Activated T-cell treated with anti-CD3 and anti-CD28 coated beads, Interleukin-2, amount 50 U/mL, for 24 hours (primary cell): ENCODE data around the gene KRT73.

ENCODE experiments used
- DNase-seq: peaks from one replicate; pipeline ENCODE4 v3.0.0-alpha.2; 2020
- H3K27ac Mint-ChIP-seq: 2 replicates; pipeline ENCODE4 v1.8.0; 2020; ENCODE audit warnings: mild to moderate bottlenecking, mixed read lengths
- H3K27me3 Mint-ChIP-seq: 2 replicates; pipeline ENCODE4 v1.8.0; 2020; ENCODE audit warnings: mixed read lengths
- H3K36me3 Mint-ChIP-seq: 2 replicates; pipeline ENCODE4 v1.8.0; 2020; ENCODE audit warnings: low read depth, mixed read lengths
- H3K4me1 Mint-ChIP-seq: 2 replicates; pipeline ENCODE4 v1.8.0; 2020; ENCODE audit warnings: low read depth, mixed read lengths
- H3K4me3 Mint-ChIP-seq: 2 replicates; pipeline ENCODE4 v1.8.0; 2020; ENCODE audit warnings: mild to moderate bottlenecking, moderate library complexity, mixed read lengths
- H3K9me3 Mint-ChIP-seq: 2 replicates; pipeline ENCODE4 v1.8.0; 2020; ENCODE audit warnings: mixed read lengths

The KRT73 gene

GRCh38 chr12:52617403-52617785 is 965 bp downstream of the KRT73 start:
- H3K27ac Mint-ChIP-seq, result no peak overlapping the region
- no peaks in the 10 kb centered on the region for H3K9me3 Mint-ChIP-seq
- no peaks in the 10 kb centered on the region for H3K36me3 Mint-ChIP-seq
- no peaks in the 10 kb centered on the region for H3K27me3 Mint-ChIP-seq
- H3K4me1 Mint-ChIP-seq, result peaks cover 65% of the 10 kb centered on the region
- DNase-seq, result no peak
- H3K4me3 Mint-ChIP-seq, result no peak overlapping the region

DNA sequence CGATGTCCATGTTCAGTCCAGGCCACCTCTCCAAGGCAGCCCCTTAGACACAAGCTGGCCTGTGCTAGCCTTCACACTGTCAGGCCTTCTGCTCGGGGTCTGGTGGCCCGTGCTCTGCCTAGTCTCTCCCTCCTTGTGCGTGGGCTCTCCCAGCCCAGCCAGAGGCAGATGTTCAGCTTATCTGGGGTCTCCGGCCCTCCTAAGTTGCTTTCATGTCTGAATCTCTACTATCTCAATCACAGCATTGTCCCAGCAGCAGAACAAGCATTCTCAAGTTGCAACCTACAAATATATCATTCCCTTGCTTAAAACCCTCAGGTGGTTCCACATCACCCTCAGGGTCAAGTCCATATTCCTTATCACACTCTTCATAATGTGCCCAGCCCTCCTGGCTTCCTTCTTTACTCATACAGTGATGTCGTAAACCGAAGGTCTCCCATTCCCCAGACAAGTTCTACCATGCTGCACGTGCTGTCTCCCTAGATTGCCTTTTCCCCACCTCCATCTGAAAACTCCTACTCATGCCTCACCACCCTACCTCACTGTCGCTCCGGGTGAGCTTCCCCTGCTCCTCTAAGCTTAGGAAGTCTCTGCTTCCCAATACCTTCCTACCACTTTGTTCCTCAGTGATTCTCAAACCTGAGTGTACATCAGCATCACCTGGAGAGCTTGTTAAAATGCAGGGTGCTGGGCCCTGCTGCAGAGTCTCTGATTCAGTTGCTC is 1.5 kb downstream of the KRT73 start:
- Mint-ChIP-seq H3K4me3 (no peak overlapping the region), H3K4me1 (peaks cover 71% of the 10 kb centered on the region), H3K27ac (peak overlapping the region; percentile 93), H3K36me3 (no peaks in the 10 kb centered on the region), H3K27me3 (no peaks in the 10 kb centered on the region), H3K9me3 (no peaks in the 10 kb centered on the region)
- no peak for DNase-seq

DNA sequence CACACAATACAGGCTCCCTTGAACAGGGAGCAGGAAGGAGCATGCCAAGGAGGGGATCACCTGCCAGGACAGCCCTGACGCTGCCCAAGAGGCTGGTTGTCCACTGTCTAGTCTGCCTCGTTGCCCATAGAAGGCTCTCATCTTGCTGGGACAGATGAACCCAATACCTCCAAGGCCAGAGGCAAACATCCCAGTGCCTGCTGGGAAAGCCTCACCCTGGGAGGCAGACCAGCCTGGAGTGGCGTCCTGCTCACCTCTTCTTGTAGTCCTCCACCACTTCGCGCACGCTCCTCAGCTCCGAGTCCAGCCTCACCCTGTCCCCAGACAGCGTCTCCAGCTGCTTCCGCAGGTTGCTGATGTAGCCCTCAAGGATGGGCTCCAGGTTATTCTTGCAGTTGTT is 2.4 kb downstream of the KRT73 start:
- H3K9me3 Mint-ChIP-seq, result no peaks in the 10 kb centered on the region
- H3K27me3 Mint-ChIP-seq, result no peaks in the 10 kb centered on the region
- no peak overlapping the region for H3K4me3 Mint-ChIP-seq
- DNase-seq, result no peak
- H3K27ac Mint-ChIP-seq, result peak overlapping the region; percentile 93
- peaks cover 74% of the 10 kb centered on the region for H3K4me1 Mint-ChIP-seq
- H3K36me3 Mint-ChIP-seq, result no peaks in the 10 kb centered on the region

DNA sequence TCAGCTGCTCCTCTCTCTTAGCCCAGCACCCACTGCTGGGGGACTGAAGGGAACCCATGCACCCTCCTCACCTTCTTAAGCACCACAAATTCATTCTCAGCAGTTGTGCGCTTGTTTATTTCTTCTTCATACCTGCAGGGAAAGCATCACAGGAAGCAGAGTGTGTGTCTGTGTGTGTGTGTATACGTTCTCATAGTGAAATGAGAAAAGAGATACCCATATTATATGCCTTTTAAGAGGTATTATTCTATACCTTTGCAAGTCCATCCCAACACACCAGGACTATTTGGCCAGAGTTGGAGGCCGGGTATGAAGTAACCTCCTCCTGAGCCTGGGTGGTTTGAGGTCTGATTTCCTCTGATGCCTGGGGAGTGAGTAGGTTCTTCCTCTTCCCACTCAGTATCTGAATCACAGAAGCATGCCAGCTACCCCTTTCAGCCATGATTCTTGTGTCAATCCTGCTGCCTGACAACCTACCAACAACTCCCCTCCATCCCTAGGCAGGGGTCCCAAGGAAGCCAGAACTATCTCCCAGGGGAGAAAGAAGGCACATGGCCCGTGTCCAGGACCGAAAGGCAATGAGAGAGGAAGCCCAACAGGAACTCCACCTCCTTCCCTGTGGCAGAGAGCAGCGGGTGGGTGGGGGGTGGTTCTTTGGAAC is 3.0 kb downstream of the KRT73 start:
- Mint-ChIP-seq H3K36me3 (no peaks in the 10 kb centered on the region), H3K9me3 (no peaks in the 10 kb centered on the region), H3K4me3 (peak overlapping the region; percentile 42), H3K27ac (peak overlapping the region; percentile 93), H3K27me3 (no peaks in the 10 kb centered on the region), H3K4me1 (peaks cover 75% of the 10 kb centered on the region)
- DNase-seq, result peak; percentile 56

- H3K27me3 Mint-ChIP-seq, result no peaks in the 10 kb centered on the region
- peak overlapping the region; percentile 93 for H3K27ac Mint-ChIP-seq
- H3K4me1 Mint-ChIP-seq, result peaks cover 81% of the 10 kb centered on the region
- H3K4me3 Mint-ChIP-seq, result no peak overlapping the region
- H3K36me3 Mint-ChIP-seq, result no peaks in the 10 kb centered on the region
- H3K9me3 Mint-ChIP-seq, result no peaks in the 10 kb centered on the region
- DNase-seq, result no peak
Measured at GRCh38 chr12:52614381-52615207, 3.8 kb downstream of the KRT73 start.

- H3K4me1 Mint-ChIP-seq, result peaks cover 89% of the 10 kb centered on the region
- H3K4me3 Mint-ChIP-seq, result no peak overlapping the region
- H3K9me3 Mint-ChIP-seq, result no peaks in the 10 kb centered on the region
- no peak overlapping the region for H3K27ac Mint-ChIP-seq
- H3K27me3 Mint-ChIP-seq, result no peaks in the 10 kb centered on the region
- H3K36me3 Mint-ChIP-seq, result no peaks in the 10 kb centered on the region
- DNase-seq, result no peak
Measured at GRCh38 chr12:52613384-52614030, 4.9 kb downstream of the KRT73 start.

DNA sequence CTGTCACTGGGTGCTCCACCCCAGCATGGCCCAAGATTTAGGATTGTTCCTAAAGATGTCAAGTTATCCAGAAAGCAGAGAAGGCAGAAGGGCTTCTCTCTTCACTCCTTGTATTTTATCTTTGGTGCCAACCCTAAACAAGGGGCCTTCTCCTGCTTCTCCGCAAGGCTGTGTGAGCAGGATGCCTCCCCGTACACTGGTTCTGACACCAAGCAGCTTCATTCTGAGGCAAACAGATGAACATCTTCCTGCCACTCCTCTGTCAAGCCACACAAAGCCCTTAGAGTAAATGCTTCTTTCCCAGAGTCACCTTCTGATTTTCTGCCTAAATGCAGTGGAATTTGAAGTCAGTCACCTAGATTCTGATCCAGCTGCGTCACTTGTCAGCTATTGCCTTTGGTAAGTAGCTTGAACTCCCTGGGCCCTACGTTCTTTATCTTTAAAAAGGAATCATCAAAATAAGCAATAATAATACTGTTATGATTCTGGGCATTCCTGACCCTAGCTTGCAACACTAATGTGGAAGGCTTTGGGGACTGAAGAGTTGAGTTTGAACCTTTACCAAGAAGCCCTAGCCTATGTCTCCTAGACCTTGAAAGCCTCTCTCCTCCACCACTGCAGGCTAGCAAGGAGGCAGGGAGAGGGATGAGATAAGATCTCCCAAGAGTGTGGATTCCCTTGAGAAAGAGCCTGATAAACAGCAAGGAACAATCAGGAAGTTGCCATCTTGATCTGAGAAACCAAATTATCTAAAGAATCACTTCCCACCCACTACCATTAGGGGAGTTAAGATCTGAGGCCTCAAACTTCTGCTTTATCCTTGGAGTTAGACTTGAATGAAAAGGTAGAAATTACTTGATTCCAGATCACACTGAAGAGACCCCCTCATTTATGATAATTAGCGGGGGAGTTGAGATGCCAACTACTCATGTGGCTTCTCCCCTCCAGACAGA is 5.7 kb downstream of the KRT73 start:
- H3K27ac Mint-ChIP-seq, result peak overlapping the region; percentile 24
- H3K36me3 Mint-ChIP-seq, result no peaks in the 10 kb centered on the region
- DNase-seq, result no peak
- peaks cover 96% of the 10 kb centered on the region for H3K4me1 Mint-ChIP-seq
- no peaks in the 10 kb centered on the region for H3K9me3 Mint-ChIP-seq
- H3K27me3 Mint-ChIP-seq, result no peaks in the 10 kb centered on the region
- H3K4me3 Mint-ChIP-seq, result no peak overlapping the region

DNA sequence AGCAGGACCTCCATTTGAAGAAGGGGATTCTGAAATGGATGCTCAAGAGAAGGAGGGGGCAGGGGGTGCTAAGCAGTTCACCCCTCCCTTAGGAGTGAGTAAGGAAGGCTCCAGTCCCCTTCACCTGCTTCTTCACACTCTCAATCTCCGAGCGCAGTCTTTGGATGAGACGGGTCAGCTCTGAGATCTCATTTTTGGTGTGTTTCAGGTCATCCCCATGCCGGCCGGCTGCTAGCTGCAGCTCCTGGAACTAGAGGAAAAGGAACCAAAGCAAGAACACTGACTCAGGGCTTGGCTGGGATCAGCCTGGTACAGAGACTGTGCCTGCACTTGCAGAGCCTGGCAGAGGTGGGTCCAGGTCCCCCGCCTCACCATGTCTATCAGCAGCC is 7.3 kb downstream of the KRT73 start:
- Mint-ChIP-seq H3K9me3 (no peaks in the 10 kb centered on the region), H3K27me3 (no peaks in the 10 kb centered on the region), H3K36me3 (no peaks in the 10 kb centered on the region), H3K4me1 (peaks cover 92% of the 10 kb centered on the region), H3K27ac (peak overlapping the region; percentile 16), H3K4me3 (no peak overlapping the region)
- DNase-seq, result no peak

DNA sequence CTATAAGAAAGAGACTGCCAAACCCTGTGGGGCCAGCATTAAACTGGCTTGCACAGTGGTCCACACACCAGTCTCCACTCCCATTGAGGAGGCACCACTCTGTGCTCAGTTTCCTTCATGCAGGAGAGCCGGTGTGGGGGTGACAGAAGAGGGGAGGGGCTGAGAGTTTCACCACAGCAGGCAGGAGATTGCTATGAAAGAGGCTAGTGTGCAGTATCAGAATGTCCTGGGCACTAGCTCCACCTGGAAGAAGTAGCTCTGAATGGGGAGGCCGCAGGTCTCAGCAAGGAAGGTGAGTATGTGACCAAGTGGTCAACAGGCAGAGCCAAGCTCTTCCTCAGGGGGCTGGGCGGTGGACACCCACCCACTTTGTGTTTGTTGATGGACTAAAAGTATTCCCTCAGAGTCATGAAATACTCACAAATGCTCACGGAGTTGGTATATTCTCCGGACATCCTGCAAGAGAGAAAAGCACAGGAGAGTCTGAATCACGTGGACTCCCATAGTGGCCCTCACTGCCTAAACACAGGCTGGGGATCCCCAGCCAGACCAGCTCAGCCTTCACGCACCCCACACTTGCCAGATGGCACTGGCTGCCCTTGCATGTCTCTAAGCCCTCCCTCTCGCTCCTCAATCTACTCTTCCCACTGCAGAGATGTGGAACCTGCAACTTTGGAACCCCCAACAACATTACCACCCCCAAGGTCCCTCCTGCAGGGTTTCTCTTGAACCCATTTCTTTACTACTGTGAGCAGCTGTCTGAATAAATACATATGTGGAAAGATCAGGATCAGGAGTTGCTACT is 9.3 kb downstream of the KRT73 start:
- no peak for DNase-seq
- H3K36me3 Mint-ChIP-seq, result no peaks in the 10 kb centered on the region
- no peaks in the 10 kb centered on the region for H3K9me3 Mint-ChIP-seq
- no peaks in the 10 kb centered on the region for H3K27me3 Mint-ChIP-seq
- no peak overlapping the region for H3K27ac Mint-ChIP-seq
- no peak overlapping the region for H3K4me3 Mint-ChIP-seq
- peaks cover 90% of the 10 kb centered on the region for H3K4me1 Mint-ChIP-seq

- H3K27ac Mint-ChIP-seq, result no peak overlapping the region
- H3K4me3 Mint-ChIP-seq, result no peak overlapping the region
- no peaks in the 10 kb centered on the region for H3K9me3 Mint-ChIP-seq
- no peaks in the 10 kb centered on the region for H3K27me3 Mint-ChIP-seq
- H3K36me3 Mint-ChIP-seq, result no peaks in the 10 kb centered on the region
- DNase-seq, result no peak
- peaks cover 90% of the 10 kb centered on the region for H3K4me1 Mint-ChIP-seq
Measured at GRCh38 chr12:52608161-52608560, 10.2 kb downstream of the KRT73 start.

GRCh38 chr12:52607314-52607713 is 11.0 kb downstream of the KRT73 start:
- Mint-ChIP-seq H3K36me3 (no peaks in the 10 kb centered on the region), H3K4me1 (peaks cover 90% of the 10 kb centered on the region), H3K27ac (no peak overlapping the region), H3K27me3 (no peaks in the 10 kb centered on the region), H3K9me3 (no peaks in the 10 kb centered on the region), H3K4me3 (no peak overlapping the region)
- no peak for DNase-seq

DNA sequence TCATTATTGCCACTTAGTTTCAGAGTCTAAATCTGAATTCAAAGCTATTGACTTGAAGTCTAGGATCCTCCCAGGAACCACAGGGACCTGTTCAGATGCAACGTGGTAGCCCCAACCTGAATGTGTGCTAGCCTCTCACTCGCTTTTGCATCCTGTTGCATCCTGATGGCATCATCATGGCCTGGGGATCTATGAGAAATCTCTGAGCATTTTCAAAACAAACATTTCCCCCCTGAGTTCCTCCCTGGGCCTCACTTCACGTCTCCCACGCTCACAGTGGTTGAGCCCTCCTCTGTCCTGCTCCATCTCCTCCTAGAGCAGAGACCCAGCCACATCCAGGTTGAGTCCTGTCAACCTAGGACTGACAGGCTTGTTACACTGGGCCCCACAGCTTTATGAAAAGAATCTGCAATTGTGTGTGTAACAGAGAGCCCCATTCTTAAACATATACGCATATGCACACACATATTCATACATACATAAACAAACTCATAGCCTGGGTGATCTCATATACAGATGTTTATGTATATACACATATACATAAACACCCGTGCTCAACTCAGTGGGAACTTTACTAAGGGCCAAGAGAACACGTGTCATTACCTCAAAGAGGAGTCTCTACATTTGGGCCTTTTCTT is 11.7 kb downstream of the KRT73 start:
- Mint-ChIP-seq H3K27me3 (no peaks in the 10 kb centered on the region), H3K27ac (no peak overlapping the region), H3K9me3 (no peaks in the 10 kb centered on the region), H3K36me3 (no peaks in the 10 kb centered on the region), H3K4me3 (no peak overlapping the region), H3K4me1 (peaks cover 90% of the 10 kb centered on the region)
- DNase-seq, result no peak

GRCh38 chr12:52606096-52606495 is 12.3 kb downstream of the KRT73 start:
- H3K27ac Mint-ChIP-seq, result no peak overlapping the region
- H3K36me3 Mint-ChIP-seq, result no peaks in the 10 kb centered on the region
- H3K9me3 Mint-ChIP-seq, result no peaks in the 10 kb centered on the region
- no peak overlapping the region for H3K4me3 Mint-ChIP-seq
- DNase-seq, result no peak
- peaks cover 86% of the 10 kb centered on the region for H3K4me1 Mint-ChIP-seq
- no peaks in the 10 kb centered on the region for H3K27me3 Mint-ChIP-seq
